CD4-positive, alpha-beta T cell treated with Interleukin-17A for 1 hour (primary cell): ENCODE measurements around the gene DCAF17.
"Not testable (repeated sequence)": the region's sequence is repeated elsewhere in the genome, so short reads cannot be mapped to it uniquely, and the experiment has no call there.

Experiments
- DNase-seq: peaks from one replicate; pipeline ENCODE4 v3.0.0-alpha.2; 2020

Gene DCAF17

DNA sequence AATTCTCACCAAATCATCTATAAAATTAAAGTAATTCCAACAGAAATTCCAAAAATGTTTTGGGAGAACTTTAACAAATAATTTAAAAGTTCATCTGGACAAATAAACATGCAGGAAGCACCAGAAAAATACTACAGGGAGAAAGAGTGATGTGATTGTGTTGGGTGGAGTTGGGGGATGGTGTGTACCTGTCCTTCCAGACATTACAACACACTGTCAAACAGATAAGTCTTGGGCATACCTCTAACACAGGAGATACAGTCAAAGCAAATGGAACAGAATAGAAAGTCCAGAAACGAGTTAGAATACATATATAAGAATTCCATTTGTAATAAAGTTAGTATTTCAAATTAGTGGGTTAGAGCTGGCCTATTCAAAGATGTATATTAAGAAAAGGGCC is 22.8 kb upstream of the DCAF17 start:
- no peak for DNase-seq

DNA sequence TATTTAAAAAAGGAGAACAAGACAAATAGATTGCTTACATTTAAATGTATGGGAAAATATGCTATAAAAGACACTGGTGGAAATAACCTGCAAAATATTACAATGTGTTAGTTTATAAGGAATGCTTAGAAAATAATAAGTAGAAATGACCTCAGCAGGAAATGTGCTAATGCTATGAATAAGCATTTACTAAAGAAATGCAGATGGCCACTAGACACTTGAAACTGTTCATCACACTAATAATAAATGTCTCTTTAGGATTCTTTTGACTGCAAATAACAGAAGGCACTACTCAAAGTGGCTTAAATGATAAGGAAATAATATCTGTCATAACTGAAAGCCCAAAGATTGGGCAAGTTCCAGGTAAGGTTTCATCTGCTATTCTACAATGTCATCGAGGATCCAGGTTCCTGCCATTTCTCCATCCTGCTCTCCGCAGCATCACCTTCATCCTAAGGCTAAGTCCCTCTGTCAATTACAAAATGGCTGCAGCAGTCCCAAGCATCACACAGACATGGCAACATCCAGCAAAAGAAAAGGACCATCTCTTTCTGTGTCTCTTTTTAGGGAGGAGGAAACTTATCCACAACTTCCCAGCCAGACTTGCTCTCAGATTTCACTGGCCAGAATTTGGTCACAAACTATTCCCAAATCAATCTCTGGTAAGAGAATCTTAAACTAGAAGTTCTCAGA is 22.1 kb upstream of the DCAF17 start:
- no peak for DNase-seq

DNA sequence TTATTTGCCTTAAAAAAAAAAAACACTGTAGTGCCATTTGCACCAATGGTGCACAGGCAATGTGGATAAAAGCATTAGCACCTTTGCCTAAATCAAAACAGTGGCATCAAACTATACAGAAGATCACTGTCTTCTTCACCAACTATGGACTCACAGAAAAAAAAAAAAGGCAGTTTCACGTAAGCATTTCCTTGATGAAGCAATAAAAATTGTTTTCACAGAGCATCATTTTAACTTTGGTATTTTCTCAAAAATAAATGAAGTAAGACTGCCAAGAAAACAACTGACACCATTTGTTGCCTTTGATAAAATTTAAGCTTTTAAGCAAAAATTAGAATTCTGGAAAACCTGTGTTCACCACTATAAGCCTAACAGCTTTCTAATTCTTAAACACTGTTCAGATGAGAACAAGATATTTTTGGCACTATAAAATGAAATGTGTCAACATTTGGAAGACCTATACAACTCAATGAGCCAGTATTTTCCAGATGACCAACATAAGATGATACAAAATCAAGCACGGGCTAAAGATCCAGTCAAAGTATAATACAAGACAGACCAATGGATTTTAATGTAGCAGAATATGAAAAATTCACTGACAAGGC is 21.4 kb upstream of the DCAF17 start:
- DNase-seq: no peak

DNA sequence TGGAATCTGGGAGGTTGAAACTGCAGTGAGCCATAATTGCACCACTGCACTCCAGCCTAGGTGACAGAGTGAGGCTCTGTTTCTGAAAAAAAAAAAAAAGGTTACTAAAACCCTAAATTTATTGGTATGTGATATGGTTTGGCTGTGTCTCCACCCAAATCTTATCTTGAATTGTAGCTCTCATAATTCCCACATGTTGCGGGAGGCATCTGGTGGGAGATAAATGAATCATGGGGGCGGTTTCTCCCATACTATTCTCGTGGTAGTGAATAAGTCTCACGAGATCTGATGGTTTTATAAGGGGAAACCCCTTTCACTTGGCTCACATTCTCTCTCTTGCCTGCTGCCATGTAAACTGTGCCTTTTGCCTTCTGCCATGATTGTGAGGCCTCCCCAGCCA is 19.4 kb upstream of the DCAF17 start:
- DNase-seq: not testable (repeated sequence)

DNA sequence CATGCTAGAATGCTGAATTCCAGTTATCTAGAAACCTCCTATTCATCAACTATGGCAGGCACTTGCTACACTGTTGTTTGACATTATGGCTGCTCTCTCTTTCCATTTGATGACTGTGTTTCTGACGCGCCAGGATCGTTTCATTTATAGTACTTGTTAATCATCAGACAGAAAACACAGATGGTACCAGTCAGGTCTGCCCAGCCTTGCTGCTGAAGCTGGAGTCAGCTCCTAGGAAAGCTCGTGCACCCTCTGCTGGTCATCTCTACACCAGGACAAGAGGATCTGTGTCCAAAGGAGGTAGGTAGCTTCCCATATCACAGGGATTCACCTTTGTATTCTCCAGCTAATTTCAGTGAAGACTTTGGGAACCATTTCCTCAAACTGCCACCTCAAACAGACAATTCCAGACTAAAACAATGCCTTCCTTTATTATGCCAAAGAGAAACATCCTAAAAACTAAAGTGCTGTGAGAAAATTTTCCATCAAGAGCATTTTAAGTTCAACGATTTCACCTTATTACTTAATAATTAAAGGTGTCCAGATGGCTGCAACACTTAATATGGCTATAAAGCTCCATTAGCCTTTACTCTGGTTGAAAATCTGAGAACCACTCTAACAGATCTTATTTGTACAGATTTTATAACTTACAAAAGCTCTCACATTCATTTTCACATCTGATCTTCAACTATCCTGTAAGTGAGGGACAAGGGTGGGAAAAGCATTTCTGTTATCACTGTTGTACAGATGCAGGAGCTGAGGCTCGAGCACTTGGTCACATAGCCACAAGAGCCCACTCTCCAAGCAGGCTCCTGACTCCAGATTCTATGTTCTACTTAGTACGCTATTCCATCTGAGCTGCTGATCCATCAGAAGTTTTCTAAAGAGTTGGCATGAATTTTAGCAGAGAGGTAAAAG is 17.8 kb upstream of the DCAF17 start:
- DNase-seq: peak; percentile 84

DNA sequence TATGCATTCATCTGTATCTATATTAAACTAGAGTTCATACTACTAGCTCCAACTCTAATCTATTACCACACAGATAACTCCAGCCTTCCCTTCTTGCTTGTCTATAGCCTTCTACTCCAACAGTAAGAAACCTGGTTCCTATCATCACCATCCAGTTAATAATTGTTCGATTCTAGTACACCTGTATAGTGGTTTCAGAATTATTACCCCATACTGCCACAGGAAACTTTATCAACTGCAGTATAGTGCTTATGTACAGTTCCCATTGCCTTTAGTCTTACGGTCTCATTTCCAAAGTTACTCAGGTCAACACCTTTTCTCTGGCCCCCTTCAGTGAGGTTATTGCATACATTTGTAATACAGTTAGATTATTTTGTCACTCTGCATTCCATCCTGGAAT is 14.7 kb upstream of the DCAF17 start:
- DNase-seq: no peak

DNA sequence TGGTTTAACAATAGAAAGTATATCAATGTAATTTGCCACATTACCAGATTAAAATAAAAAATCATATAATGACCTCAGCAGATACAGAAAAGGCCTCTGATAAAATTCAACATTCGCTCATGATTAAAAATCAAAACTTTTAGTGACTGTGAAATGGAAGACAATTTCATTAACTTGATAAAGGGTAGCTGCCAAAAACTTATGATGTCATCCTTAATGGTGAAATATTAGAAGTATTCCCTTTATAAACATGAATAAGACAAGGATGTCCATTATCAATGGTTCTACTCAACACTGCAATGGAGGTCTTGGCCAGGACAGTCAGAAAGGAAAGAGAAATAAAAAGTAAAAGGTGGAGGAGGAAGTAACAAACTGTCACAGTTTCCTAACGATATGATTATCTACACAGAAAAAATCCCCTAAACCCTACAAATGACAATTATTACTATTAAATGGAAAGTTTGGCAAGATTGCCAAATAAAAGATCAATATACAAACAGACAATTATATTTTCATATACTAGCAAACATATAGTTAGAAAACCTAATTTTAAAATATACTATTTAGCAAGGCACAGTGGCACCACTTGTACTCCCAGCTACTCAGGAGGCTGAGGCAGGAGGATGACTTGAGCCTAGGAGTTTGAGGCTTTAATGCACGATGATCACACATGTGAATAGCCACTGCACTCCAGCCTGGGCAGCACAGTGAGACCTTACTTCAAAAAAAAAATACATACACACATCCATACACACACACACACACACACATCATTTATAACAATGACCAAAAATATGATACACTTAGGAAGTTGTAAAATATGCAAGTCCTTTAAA is 13.1 kb upstream of the DCAF17 start:
- DNase-seq: no peak

DNA sequence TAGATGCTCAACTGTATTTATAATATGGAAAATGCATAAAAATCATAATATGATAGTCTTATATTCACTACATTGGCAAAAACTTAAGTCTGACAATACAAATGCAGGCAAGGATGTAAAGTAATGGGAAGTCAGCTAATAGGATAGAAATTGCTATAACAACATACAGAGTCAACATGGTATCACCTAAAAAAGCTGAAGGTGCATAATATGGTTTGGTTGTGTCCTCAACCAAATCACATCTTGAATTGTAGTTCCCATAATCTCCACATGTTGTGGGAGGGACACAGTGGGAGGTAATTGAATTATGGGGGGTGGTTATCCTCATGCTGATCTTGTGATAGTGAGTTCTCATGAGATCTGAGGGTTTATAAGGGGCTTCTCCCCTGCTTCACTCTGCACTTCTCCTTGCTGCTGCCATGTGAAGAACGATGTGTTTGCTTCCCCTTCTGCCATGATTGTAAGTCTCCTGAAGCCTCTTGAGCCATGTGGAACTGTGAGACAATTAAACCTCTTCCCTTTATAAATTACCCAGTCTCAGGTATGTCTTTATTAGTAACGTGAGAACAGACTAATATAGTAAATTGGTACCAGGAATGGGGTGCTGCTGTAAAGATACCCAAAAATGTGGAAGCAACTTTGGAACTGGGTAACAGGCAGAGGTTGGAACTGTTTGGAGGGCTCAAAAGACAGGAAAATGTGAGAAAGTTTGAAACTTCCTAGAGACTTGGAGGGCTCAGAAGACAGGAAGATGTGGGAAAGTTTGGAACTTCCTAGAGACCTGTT is 11.1 kb upstream of the DCAF17 start:
- DNase-seq: not testable (repeated sequence)

DNA sequence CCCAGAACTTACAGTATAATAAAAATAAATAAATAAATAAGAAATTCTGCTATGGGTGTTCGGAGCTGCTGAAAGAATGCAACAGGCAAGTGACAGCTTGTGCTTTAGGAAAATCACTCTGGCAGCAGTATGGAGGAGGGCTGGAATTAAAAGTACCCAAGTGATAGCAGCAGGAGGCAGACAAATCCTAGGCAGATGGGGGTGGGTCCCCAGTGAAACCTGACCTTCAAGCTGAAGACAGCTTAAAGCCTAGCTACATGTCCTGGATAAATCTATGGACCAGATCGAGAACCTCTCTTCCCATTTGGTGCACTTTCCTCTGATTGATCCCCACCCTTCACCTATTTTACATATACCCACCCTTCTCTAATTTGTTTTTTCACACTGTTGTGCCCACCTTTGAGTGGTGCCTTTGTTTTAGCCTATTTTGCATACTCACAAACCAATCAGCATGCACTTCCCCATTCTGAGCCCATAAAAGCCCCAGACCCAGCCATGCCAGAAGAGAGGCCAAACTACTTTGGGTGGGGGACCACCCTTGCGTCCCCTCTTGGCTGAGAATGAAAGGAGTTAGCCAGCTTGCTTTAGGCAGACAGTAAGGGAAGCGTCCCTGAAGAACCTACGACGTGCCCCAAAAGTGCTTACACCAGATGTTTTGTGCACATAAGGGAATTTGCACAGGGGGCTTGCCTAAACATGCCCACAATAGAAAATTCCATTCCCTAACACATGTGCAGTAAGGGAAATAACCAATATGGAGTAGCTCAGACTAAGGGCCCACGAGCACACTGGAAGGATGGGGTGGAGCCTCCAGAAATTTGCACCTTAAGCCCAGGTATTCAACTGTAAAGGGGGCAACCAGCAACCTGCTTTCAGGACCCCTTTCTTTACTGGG is 3.3 kb upstream of the DCAF17 start:
- DNase-seq: no peak

DNA sequence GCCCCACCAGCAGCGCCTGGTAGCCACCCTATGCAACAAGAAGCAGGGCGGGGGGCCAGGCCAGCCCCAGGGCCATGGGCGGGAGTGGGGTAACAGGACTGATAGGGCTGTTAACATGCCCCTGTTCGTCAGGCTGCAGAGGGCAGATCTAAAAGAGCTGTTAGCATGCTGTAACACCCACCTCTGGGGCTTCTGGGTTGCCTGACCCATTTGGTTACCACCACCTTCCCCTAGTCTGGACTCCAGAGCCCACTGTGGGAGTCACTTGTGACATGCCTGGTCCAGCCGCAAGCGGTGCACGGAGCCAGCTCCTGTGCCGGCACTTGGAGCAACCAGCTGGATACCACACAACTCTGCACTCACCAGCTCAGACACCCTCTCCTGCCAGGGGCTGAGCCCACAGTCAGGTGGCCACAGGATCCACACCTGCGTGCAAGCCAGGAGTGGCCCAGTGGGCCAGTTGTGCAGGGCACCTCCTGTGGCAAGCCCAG is 2.3 kb upstream of the DCAF17 start:
- DNase-seq: no peak

DNA sequence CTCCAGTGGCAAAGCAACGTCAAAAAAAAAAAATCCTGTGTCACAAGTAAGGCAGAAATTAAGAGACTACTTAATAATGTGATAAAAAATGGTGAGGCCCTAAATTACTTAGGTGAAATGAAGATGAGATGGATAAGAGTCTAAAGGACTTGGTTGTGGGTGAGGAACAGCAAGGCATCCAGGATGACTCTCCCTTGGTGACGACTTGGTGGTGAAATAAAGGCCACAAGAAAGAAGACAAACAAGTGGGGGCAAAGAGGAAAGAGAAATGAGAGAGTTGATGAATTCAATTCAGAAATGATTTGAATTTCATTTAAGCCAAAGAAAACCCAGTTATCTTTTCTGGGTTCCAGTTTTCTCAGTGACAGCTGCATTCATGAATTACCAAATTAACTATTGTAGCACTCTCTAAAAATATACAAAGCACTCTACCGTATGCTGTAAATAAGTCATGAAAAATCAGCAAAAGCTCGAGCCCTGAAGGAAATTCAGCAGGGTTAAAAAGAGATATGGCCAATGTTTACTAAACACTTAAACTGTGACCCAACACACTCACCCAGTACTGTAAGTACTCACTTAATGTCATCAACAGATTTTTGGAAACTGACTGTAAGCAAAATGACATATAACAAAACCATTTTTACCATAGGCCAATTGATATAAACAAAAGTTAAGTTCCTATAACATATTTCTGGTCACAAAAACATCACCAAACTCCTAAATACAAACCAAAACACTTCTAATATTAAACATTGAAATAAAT is 1.6 kb upstream of the DCAF17 start:
- no peak for DNase-seq

DNA sequence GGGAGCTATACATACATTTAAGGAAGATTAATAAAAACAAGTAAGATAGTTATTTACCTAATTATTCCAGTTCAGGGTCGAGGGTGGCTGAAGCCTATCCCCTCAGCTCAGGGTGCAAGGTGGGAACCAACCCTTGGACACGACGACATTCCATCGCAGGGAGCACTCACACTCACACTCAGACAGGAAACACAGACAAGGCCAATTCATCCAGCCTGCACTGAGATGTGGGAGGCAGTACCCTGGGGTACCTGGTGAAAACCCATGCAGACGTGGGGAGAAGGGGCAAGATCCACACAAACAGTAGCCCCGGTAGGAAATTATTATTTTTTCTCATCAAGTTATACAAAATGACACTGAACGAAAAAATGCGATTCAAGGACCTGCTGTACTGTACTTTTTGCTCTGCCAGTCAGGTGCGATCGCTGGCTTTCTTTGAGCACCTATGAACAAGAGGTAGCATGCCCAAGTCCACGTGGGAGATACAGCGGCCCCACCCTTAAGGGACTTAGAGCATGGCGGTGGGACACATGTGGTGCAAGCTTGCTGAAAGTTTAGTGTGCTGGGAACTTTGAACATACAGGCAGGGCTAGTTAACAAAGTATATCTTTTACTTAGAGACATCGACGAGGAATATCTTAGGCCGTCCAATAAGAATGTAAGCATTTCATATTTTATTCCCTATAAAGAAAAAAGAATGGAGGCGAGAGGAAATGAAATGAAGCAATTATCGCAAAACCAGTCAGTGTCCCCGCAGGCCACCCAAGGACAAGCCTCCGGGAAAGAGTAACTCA is 860 bp upstream of the DCAF17 start:
- peak; percentile 45 for DNase-seq

DNA sequence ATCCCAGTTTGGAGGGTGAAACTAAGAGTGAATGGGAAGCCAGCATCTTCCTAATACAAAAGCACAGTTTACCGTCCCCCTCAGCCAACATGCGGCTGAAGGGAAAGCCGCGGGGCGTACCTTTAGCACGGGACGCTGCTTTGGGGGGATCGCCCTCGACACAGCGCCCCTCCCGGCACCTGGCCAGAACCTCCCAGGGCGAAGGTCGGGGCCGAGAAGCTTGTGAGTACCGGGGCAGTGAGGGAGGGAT is 338 bp upstream of the DCAF17 start, which contains the start of gene METTL8:
TSS of gene METTL8 (minus strand) at position 228 of the 250 bp plus-strand sequence. CDS start 41,805 bp downstream, outside the sequence.
- DNase-seq: no peak

DNA sequence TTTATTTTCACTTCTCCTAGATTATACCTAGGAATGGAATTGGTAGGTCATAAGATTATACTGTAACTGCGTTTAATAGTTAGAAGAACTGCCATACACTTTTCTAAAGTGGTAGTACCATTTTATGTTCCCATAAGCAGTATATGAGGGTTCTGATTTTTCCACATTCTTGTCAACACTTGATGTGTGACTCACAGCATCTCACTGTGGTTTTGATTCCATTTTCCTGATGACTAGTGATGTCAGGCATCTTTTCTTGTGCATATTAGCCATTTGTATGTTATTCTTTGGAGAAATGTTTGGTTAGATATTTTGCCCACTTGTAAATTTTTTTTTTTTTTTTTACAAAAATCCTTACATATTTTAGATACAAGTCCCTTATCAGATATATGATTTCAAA is 2.3 kb downstream of the DCAF17 start:
- DNase-seq: no peak

DNA sequence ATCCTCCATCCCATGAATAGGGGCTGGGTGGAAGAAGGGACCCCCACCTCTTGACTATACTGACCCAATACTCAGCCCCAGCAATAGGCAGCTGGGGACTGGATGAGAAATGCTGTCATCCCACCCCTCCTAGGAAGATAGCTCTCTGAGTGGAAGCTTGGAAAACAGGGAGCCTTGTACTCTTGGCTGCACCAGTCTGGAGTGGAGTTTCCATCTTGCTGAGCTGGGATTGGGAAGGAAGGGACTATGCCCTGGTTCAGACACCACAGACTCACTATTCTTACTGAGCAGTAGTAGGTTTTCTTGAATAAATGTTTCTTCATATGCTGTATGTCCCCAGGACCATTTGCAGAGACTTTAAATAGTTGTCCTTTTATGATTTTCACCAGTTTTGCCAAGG is 7.4 kb downstream of the DCAF17 start:
- no peak for DNase-seq

DNA sequence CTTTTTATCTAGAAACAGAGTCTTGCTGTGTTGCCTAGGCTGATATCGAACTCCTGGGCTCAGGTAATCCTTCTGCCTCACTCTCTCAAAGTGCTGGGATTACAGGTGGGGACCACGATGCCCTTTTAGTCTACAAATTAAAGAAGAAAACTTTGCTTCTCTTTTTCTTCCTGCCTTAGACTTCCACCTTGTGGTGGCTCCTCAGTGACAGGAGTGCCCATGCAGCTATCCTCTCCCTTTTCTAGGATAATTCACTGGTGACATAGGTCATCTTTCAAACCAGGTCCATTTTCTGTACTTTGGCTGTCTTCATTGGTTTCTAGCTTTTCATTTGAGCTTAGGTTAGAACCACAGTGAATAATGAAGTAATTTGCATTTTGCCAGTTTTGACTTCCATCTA is 13.6 kb downstream of the DCAF17 start:
- DNase-seq: no peak

DNA sequence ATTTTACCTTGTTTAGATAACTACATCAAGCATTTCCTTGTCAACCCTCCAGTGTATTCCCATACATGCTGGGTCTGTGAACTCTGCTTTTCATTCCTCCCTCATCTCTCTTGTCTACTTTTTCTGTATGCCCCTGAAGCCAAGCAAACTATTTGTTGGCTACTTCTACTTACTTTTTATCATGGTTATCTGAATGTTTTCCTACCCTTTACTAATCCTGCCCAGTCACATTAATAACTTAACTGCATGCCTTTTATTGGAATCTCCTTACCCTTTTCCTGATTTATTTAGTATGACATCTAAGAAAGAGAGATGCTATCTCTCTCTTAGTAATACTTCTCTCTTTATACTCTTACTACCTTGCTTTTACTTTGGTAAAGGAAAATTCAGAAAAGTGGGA is 17.0 kb downstream of the DCAF17 start:
- no peak for DNase-seq

DNA sequence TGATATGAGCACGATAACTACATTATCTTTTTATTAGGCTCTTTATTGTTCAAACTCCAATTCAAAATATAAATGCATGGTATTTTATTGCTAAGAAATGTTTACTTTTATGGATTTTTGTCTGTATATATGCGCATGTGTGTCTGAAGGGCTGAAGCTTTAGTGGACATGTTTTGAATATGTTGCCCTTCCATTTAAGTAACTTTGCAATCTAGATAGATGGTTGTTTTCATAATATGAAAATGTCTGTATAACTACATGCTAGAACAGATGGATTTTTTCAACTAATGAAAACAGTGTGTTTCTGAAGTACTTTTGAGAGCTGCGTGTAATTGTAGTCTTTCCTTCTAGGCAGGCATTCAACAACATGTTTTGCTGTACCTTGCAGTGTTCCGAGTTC is 18.7 kb downstream of the DCAF17 start:
- DNase-seq: no peak

DNA sequence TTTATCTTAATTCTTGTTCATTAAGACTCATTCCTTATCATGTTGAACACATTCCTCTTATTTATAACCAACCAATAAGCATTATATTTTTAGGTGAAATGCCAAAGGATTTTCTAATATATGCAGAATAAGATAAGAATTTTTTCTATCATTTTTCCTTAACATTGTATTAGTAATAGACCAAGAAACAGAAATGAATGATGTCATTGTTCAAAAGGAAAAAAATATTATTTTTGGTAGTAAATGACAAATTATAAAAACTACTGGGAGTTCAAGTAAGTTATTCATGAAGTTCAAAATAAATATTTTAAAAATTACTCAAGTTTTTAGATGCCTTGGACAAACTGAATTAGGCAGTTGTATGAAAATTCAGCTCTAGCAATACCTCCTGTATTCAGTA is 25.5 kb downstream of the DCAF17 start:
- no peak for DNase-seq
